ENCODE measurements around the gene RIPOR1.
"Not testable (repeated sequence)": the region's sequence is repeated elsewhere in the genome, so short reads cannot be mapped to it uniquely, and the experiment has no call there.

The RIPOR1 gene

DNA sequence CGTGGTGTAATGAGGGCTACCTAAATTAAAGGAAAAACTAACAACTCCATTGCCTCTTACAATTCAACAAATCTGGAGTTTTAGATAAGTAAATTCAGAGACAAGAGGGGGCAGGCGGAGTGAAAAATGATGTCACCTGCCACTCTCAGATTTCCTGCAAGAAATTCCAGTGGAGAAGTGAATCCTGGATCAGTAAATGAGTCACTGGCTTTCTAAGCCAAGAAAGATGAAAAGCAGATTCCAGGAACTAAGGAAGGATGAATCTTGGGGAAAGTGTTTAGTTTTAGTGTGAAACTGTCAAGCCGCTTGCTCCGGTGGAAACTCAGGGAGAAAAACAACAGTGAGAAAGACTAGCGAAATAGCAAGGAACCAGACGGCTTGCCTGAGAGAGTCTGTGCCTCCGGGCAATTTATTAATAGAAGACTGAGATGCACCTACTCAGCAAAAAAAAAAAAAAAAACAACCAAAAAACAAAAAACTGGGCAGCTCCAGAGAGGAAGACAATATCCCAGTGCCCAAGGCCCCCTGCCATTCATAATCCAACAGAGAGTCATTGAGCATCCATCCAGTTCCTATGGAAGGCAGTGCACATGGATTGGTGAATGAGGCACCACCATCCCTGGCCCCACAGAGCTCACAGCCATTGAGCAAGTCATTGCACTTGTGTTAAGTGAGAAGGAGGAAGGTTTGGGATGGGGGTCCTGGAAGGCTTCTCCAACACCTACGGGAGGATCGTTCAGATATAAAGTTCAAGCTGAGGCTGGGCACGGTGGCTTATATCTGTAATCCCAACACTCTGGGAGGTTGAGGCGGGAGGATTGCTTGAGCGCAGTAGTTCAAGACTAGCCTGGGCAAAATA, 12.1 kb upstream of the RIPOR1 start:
- no peak for DNase-seq

DNA sequence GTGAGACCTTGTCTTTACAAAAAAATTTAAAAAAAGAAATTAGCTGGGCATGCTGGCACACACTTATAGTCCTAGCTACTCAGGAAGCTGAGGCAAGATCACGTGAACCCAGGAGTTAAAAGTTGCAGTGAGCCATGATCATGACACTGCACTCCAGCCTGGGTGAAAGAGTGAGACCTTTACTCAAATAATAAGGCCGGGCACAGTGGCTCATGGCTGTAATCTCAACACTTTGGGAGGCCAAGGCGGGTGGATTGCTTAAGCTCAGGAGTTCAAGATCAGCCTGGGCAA, 11.5 kb upstream of the RIPOR1 start:
- no peak for DNase-seq

DNA sequence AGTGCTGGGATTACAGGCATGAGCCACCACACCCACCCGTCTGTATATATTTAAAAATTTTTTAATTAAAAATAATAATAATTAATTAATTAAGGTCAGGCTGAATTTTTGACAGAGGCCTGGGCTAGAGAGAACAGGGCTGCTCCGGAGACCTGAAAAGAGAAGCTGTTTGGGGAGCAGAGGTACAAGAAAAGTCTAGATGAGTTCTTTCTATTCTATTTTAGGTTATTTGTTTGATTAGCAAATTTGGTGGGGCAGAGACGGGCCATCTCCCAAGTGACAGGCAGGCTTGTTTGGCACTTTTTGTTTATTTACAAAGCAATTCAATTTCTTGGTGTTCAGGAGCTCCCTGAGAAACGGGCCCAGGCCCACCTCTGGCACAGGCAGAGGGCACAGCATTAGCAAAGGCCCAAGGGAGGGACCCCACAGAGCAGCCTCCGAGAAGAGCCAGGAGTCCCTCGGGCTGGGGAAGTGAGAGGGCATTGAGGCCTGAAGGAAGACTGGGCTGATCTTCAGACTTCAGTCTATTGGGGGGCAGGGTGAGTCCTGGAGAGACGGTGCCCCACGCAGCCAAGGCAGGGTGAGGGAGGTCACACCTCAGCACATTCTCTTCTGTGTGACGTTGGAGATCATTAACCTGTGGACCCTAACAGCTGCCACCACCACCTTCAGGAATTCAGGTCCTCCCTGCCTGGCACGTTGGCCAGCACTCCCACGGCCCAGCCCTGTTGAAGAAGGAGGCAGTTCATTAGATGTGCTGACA, 10.8 kb upstream of the RIPOR1 start:
- DNase-seq: no peak

DNA sequence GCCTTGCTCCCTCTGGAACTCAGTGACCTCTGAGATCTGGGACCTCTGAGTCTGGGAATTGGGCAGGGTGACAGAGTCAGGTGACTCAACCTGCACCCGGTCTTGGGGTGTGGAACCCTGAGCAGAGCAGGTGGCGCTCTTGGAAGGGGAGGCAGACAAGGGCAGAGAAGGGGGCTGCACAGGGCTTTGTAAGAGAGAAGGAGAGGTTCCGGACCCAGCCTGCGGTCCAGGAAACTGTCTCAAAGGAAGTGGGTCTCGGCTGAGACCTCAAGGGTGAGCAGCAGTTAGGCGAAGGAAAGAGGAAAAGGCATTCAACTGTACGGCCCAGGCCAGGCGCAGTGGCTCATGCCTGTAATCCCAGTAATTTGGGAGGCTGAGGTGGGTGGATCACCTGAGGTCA, 10.0 kb upstream of the RIPOR1 start:
- DNase-seq: no peak

DNA sequence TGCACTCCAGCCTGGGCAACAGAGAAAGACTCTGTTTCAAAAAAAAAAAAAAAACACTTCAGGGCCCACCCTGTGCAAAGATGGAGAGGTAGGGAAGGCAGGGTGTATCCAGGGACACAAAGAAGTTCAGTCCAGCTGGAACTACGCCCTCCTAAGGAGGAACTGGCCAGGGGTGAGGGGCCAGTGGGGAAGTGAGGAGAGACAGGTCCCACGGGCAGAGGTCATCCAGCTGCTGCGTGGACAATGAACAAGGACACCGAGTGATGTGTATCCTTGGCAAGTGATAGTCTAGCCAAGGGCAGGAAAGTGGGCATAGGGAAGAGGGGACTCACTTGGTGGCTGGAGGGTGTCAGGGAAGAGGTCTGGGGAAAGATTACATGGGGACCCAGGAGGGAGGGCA, 9.4 kb upstream of the RIPOR1 start:
- DNase-seq: no peak

DNA sequence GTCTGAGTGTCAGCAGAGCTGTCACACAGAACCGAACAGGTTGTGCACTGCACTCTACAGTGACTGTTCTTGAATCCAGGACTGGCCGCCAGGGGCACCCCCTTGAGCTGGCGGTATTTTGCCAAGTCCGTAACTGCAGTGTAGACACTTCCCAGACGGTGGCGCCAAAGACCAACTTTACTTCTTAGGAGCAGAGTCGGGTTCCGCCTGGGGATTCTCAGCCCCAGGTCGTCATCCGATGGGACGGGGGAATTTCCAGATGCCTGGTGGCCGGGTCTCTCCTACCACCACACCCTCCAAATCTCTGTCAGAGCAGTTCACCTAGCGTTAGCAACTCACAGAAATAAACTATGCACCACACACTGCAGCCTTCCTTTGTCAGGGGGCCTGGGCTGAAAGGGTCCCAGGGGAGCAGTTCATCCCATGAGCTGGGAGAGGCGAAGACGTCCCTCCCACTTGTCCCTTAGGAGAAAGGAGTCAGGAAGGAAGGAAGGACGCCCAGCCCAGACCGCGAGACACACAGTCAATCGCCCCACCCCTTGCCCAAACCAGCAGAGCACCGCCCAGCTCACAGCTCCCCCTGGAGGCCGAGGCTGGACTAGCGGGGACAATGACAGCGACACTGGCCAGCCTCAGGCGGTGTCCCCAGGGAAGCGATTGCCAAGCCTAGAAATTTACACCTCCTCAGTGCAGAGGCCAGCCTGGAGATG, 7.4 kb upstream of the RIPOR1 start:
- peak; percentile 93 for DNase-seq

DNA sequence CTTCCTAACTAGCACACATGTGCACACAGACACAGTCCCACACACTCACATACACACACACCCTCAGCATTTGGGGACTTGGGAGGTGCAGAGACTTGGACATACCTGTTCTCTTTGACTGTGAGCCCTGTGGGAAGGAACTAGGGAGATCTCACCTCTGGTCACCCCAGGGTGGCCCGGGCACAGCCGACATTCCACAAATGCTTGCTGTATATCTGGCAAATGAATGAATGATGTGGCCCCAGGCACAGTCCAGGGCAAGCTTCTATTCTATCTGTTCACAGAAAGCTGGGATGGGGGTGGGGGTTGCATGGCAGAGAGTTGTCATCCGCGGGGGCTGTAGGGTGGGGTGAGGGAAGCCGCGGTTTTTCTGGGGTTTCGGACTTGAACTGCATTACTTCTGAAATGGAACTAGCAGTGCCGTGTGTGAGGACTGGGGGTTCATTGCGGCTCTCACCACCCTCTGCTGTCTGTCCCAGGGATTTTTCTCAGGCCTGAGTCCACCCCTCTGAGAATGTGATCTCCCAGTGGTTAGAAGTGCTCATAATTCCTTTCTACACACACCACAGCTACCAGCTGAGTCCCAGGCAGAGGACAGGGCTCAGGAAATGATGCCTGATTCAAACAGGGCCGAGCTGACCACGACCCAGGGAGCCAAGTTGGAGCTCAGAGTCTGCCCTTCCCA, 3.3 kb upstream of the RIPOR1 start:
- no peak for DNase-seq

DNA sequence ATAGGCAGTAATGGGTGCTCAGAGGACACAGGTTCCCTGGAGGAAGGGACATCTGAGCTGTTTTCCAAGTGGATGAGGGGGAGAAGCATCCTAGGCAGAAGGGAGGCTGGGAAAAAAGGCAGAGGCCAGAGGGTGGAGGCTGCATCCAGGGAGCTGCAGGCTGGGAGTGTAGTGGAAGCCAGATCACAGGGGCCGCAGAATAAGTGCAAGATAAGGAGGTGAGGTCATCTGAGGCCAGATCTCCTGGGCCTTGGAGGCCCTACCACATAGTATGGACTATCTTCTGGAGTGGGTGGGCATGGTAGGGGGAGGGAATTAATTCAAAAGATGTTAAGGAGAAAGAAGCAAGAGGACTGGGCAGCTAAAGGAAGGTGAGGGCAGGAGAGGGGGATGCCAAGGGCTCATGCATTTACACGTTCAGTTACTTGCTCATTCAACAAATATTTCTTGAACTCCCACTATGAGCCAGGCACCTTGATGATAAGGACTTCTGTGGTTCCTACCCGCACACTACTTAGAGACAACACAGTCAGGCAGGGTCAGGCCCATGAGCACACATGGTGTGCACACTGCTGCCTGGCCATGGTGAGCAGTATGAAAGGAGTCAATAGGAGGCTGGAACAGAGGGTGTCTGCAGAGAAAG, 2.4 kb upstream of the RIPOR1 start:
- DNase-seq: no peak

DNA sequence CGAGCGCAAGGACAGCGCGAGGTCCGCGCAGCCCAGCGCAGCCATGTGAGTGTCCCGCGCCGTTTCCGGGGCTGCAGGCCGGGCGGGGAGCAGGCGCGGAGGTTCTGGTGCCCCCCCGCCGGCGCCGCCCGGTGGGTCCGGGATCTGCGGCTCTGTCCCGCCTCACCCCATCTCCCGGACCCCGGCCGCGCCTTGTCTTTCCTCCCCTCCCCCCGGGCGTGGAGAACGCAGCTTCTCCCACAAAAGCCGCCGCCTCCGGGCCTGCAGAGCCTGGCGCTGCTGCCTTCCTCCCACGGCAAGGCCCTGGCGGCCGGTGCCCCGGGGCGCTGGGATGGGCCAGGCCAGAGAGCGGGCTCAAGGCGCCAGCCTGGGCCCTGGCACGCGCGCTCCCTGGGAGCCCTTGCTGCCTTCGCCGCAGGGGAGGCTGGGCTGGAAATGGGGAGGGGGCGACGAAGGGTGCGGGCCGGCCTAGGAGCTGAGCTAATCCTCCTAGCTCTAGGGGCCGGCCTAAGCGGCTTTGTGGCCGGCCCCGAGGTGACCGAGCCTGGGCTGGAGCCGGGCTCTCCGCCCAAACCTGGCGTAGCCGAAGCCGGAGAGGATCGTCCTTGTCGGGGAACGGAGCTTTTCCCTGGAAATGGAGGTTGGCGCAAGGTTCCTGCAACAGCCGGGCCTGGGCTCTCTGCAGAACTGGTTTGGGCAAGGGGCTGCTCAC, 397 bp downstream of the RIPOR1 start:
- no peak for DNase-seq

DNA sequence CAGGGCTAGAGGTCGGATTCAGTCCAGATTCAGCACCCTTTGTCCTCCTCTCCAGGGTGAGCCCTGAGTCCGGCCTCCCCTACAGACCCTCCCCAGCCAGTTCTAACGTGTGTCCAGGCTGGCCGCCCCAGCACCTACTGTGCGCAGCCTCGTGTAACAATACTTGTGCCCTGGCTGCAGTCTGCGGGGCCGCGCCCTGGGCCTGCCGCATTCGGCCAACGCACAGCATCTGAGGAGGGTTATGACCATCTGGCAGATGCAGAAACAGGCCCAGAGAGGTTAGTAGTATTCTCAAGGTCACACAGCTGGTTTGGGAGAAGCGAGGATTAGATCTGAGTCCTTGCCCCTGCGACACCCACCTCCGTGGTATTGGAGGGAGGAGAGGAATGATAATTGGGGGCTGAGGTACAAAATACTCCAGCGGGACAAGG, 968 bp downstream of the RIPOR1 start:
- DNase-seq: no peak

DNA sequence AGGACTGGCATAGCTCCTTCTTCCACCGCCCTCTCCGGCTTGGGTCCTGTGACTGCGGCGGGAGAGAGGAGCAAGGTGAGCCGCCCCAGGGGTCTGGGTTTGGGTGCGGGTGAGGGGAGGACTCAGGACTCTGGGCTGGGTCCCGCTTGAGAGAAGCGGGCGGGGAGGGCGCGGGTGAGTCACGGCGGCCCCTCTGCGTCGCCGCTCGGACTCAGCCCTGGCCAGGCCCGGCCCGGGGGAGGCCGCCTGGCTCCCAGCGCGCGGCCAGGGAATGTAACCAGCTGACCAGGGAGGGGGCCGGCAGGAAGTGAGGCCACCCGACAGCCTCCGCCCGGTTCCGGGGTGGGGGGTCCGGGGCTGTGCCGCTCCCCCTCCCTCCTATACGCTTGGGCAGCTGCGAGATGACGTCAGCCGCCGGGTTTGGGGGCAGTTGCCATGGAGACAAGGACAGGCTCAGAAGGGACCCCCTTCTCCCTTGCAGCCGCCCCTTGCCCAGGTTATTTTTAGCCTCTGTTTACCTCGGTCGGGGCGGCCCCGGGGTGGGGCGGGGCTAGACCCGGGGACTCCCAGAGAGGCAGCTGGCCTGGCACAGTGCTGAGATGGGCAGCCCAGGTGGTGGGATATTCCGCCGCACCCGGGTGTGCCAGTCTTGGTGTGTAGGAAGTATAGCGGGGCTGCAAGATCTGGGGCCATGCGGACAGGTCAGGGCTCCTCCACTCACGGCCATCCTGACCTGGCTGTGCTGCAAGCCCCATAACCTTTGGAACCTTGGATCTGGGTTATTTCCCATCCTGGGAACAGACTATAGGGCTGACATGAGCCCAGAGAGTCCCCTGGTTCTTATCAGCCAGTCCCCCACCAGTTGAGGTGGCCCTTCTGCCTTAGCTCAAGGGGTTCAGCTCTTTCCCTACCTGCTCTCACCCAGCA, 1.6 kb downstream of the RIPOR1 start:
- DNase-seq: no peak

DNA sequence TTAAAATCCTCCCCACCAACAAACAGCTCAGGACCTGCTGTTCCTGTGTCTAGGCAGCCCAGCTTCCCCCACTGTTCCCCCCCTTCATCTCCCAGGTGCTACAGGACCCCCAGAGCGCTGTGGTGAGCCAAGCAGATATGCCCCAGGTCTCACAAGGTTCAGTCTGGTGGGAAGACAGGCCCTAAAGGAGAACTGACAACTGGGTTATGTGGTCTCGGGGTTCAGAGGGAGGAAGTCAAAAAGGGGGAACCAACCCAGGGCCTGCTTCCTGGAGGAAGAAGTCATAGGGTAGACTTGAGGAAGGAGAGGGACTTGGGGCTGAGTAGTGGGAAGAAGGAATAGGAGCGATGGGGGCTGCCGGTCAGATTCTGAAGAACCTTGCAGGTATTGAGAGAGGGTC, 2.6 kb downstream of the RIPOR1 start:
- no peak for DNase-seq

DNA sequence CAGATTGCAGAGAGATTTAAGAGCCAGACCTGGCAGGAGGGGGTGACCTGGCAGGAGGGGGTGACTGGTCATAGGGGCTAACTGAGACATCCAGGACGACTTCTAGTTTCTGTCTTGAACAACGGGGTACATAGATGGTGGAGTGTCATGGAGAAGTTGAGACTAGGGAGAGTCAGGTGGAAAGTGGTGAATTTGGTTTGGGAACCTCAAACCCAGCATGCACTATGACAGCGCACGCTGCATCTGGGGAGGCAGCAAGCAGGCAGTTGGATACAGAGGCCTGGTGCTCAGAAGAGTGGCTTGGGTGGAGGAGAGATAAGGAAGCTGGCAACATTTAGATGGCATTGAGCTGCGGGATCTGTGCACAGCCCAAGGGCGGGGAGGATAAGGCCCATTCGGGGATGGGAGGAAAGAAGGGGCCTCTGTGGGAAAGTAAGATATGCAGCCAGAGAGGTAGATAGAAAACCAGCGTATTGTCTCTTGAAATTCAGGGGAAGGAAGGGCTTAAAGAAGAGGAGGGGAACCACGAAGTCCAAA, 4.5 kb downstream of the RIPOR1 start:
- DNase-seq: no peak

DNA sequence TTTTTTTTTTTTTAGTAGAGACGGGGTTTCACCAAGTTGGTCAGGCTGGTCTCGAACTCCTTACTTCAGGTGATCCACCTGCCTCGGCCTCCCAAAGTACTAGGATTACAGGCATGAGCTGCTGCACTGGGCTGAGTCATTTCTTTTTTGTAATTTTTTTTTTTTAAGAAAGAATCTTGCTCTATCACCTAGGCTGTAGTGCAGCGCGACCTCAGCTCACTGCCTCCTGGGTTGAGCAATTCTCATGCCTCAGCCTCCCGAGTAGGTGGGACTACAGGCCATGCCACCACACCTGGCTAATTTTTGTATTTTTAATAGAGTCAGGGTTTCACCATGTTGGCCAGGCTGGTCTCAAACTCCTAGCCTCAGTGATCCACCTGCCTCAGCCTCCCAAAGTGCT, 5.4 kb downstream of the RIPOR1 start:
- not testable (repeated sequence) for DNase-seq

DNA sequence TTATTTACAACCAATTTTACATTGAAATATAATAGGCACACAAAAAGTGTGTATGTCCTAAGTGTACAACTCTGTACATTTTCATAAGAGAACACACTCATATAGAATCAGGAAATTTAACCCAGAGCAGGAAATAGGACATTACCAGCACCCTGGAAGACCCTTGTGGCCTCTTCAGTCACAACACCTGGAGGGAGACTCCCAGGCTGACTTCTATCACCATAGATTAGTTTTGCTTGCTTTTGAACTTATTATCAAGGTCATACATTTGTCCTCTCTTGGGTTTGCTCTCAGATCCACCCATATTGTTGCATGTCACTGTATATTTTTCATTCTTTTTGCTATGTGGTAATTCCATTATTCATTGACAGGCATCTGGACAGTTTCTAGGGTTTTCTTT, 5.8 kb downstream of the RIPOR1 start:
- DNase-seq: no peak

DNA sequence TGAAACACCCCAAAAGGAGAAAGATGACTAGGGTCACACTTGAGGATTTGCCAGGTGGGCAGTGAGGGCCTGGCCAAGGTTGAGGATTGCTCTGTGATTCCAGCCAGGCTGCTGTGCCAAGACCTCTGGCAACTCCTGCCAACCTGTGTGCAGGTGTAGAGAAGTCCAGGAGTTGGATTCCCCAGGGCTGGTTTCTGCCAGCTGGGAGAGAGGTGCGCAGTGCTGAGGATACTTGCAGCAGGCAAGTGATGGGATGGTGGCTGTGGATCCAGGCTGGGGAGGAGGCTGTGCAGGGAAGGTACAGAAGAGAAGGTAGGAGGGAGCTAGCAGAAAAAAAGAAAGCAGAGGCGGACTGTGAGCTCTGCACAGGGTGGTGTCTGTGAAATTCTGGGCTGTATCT, 6.6 kb downstream of the RIPOR1 start:
- DNase-seq: no peak

DNA sequence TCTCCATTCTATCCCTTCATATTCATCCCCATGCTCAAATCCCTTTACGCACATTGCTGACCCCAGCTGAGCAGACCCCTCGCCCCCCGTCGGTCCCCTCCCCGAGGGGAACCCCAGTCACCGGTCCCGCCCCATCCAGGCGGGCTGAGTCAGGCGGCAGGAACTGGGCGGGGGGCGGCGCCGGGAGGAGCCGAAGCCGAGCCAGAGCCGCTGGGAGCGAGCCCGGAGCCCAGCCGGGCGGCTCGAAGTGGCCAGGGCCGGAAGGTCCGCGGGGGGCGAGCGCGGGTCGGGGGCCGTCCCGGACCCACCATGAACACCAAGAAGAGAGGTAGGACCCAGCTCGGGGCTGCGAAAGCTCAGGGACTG, 8.6 kb downstream of the RIPOR1 start:
- DNase-seq: peak; percentile 39

DNA sequence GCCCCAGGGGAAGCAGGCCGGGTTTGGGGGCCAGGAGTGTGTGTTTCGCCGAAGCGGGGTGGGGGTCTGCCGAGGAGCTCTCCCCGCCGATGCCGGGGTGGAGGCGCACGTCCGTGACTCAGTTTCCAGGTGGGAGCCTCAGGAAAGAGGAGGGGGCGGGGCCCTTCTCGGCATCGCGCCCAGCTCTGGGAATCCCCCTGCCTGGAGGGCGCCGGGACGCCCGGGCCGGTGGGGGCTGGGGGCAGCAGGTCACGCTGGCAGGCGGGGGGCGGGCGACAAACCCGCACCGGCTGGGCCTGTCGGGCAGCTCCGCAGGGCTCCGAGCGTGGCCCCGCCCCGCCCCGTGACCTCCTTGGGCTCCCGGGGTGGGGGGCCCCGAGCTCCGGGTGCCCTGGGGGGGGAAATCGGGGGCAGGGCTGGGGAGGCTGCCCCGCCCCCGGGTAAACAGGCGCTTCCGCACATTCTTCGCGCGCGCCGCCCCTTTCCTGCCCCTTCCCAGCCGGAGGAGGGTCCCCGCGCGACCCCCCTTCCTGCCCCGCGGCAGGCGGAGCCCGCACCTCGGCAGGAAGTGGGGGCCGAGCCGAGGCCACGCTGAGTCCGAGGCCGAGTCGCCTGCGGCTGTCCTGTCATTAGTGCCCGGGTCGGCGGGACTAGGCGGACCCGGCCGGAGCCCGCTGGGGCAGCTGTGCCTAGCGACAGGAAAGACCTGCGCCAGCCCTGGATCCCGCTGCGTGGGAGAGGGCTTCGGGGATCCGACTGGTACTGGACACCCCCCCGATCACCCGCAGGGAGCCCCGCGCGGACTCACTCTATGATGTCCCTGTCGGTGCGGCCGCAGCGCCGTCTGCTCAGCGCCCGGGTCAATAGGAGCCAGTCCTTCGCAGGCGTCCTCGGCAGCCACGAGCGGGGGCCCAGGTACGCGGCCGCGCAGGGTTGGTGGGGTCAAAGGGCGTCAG, 9.3 kb downstream of the RIPOR1 start:
- DNase-seq: peak; percentile 55

DNA sequence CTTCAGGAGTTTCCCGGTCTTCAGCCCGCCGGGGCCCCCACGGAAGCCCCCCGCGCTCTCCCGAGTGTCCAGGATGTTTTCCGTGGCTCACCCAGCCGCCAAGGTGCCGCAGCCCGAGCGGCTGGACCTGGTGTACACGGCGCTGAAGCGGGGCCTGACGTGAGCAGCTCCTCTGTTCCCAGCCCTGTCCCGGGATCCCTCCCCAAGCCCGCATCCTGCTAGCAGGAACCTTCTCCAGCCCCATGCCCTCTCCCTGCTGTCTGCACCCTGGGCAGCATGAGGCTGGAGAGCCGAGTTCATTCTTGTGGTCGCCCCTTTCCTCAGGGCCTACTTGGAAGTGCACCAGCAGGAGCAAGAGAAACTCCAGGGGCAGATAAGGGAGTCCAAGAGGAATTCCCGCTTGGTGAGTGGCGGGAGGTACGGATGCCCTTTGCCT, 10.1 kb downstream of the RIPOR1 start:
- no peak for DNase-seq
